Stimulated activated CD4-positive, alpha-beta T cell treated with anti-CD3 and anti-CD28 coated beads, Interleukin-4, amount 100 ng/mL, for 48 hours (primary cell): ENCODE measurements around the gene URB2.
"Not testable (repeated sequence)": the region's sequence is repeated elsewhere in the genome, so short reads cannot be mapped to it uniquely, and the experiment has no call there.

Experiments used
- DNase-seq, 2 donors: peaks; one replicate each; pipeline ENCODE4 v3.0.0-alpha.2; 2020; ENCODE audit warnings: low read depth in 2 of 2

Gene URB2

DNA sequence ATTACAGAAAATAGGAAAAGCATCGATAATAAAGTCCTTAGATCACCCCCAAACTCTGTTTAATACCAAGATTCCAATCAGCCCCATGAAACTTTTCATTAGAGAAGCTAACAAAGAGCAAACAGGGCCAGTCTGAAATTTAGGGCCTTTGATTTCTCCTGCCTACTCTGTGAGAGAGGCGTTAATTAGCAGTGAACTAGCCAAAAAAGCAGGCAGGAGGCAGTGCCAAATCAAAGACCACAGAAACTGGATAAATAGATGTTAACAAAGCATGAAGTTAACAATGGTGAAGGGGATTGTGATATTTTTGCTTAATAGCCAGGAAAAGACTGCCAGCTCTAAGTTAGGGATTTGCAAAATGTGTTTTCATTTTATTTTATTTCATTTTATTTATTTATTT, 11.3 kb upstream of the URB2 start:
- no peak for DNase-seq

DNA sequence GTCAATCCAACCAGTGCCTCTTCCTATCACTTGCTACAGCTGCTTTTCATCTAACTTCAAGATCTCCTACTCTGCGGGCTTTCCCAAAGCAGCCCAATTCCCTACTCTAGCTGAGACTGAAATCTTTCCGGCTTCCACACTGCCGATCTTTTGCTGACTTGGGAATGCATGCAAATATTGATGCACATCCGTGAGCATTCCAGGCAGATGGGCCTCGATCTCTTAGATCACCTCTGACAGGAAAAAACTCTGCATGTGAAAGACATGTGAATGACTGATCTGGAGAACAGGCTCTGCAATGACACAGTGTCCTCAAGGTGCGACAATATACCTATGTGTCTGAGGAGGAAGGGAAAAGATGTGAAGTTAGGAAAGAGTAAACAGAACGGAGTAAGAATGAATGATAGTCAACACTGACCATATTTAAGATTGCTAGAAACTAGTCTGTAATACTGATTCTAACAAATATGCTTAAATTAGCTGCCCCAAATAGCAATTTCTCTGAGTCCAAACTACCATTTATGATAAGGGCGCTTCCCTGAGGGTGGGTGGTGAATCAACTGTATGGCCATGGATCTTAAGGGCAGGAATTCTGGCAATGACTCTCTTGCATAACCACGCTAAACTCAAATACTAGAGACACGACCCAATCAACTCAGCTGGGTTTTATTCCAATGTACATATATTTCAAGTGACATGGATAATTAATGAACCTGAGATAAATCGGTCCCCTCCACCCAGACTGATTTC, 8.5 kb upstream of the URB2 start:
- DNase-seq: no peak

DNA sequence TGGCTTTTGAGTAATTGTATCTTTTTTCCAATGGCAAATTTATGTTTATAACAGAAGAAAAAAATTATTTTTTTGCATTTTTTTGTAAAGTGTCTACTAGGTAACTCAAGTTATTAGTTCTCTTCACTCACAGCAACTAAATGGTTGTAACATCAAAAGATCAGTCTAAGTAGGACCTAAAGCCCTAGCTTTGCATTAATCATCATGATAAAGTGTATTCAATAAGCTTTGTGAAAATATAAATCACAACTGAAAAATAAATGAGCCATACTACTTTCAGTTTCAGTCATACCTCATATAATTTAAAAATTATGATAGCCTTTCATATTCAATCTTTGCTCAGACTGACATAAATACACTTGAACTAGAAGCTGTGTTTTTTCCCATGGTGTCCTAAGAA, 7.0 kb upstream of the URB2 start:
- DNase-seq: no peak

DNA sequence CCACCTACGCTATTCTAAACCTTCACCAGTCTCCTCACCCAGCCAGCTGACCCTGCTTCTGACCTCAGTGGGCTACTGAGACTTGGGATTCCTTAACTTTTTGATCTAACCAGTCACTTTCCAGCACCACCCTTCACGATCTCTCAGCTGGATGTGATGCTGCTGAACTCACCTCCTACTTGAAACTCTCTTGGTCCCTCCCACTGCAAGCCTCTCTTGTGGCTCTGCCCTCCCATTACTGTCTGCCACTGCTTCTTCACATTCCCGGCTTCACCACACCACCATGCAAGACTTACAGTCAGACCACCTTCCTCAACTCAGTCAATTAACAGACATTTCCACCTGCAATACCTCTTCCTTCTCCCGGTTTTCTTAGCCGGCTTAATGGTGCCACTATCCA, 6.4 kb upstream of the URB2 start:
- no peak for DNase-seq

DNA sequence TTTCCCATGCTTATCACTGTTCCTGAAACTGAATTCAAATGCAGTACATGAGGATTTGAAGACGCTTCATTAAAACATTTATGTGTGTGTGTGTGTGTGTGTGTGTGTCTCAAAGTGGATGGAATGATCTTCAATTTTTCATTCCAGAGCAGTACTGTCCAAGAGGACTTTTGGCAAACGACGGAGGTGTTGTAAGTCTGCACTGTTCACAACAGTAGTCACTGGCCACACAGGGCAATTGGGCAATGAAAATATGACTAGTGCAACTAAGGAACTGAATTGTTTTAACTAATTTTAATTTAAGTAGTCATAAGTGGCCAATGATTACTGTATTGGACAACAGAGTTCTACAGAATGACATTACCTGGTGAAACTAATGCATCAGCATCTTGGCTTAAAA, 5.2 kb upstream of the URB2 start:
- no peak for DNase-seq

DNA sequence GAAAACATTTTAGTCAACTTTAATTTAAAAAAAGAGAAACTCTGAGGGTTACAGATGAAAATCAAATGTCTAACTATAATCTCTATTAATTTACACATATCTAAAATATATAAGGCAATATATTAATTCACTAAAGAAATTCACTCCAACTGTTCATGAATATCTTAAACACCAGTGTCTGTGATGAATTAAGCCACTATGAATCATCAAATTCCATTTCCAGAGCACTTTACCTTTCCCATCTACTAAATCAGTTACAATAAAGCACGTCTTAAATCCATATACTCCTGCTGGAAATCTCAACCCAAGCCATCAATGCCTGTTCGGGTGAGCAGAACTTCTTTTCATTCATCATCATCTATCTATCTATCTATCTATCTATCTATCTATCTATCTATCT, 4.4 kb upstream of the URB2 start:
- DNase-seq: no peak

DNA sequence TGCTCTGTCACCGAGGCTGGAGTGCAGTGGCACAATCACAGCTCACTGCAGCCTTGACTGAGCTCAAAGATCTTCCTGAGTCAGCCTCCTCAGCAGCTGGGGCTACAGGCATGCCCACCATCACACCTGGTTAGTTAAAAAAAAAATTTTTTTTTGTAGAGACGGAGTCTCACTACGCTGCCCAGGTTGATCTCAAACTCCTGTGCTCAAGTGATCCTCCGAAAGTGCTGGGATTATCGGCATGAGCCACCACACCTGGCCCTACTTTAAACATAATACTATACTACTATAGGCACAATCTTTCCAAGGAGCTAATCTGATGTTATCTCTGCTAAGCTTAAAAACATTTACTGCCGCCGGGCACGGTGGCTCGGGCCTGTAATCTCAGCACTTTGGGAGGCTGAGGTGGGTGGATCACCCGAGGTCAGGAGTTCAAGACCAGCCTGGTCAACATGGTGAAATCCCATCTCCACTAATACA, 3.4 kb upstream of the URB2 start:
- not testable (repeated sequence) for DNase-seq

DNA sequence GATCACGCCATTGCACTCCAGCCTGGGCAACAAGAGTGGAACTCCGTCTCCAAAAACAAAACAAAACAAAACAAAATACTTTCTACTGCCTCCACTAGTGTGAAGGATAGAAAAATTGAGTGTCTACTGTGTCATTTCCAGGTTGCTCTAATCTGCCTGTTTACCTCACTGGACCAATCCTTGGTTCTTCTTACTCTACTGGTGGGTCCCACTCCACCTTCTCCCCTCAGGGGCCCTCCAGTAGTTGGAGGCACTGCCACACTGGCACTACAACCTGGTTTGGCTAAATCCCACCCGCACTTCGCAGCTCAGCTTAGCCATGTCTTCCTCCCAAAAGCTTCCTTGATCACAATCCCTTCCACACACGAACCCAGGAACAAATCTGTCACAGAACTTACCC, 2.8 kb upstream of the URB2 start:
- DNase-seq: no peak

DNA sequence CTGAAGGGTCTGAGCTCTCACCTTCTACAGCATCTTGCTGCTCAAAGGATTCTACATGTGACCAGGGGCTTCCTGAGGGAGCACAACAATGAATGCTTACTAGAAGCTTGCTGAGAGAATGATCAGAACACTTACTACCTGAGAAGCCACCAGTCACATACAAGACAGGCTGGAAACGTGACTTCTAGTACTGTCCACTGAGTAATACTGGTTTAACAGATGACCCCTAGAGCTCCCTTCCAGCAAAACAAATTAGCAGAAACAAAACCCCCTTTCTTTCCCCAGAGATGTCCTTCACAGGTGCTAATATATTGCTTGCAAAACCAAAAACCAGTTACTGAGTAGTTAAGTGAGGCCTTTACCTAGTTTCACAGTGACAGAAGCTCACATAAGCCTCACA, 2.2 kb upstream of the URB2 start:
- no peak for DNase-seq

DNA sequence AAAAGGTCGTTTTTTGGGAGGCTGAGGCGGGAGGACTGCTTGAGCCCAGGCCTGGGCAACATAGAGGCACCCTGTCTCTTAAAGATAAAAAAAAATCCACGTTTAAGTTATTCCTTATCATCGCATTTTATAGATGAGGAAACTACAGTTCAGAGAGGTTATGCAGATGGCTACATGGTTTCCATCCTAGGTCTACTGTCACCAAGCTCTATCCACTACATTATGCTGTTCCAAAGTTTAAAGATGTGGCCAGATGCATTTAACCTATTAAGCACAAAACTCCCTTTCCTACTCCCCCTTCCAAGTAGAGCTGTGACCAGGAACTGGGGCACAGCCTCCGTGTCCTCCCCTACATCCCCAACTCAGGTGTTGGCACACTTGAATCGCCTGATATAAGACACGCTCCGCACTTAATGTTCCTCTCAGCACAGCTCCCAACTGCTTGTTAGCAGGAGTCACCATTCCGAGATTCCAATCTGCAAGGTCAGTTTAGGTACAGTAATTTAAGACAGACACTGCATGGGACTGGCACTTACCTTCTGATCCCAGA, 1.5 kb upstream of the URB2 start:
- no peak for DNase-seq

DNA sequence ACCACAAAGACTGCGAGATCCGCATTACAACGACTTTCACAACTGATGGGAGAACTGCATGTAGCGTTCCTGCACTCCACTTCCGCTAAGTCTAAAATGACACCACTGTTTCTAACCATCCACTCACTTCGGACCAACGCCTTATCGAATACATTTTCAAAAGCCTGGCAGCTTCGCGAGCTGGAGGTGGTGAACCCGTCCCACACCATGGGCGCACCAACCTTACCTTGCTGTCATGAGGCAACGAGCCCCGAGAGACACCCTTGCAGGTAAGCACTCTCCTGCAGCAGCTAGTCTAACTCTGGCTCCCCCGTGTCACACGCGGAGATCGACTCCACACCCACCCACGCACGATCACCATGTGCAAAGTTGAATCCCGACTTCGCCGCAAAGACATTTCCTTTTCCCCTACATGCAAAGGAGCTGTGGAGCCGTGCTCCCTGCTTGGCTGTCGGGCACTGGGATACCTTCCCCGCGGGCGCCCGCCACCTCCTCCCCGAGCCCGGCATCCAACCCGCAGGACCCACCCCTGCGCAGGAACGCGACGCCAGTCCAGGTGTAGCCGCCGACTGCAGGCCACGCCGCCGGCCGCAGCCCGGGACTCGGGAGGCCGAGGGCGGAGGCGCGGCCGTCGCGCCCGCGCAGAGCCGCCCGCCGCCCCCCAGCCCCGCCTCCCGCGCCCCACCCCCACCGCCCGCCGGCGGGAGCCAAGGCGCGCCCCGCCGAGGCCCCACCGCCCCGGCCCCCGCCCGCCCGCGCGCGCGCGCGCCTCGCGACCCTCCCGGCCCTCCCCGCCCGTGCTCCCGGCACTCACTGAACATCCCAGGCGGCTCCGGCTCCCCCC, 754 bp upstream of the URB2 start:
- peak; percentile 32 to 43 for DNase-seq

DNA sequence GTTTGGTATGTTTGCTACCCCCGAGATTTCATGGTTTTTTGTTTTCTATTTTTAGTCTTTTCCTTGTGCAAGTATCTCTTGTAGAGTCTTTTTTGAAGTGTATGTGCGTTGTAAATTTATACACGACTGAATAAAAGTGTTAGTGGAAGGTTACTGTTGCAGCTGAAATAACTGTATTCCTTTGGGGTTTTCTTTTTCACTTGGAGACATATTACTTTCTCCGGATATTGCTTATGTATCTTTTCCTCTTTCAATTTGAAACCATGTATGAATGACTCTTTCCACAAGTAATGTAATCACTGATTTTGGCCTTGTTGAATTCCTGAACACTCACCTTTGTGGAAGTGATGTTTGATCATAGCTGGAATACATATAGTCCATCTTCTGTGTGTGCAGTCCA, 956 bp downstream of the URB2 start:
- DNase-seq: no peak

DNA sequence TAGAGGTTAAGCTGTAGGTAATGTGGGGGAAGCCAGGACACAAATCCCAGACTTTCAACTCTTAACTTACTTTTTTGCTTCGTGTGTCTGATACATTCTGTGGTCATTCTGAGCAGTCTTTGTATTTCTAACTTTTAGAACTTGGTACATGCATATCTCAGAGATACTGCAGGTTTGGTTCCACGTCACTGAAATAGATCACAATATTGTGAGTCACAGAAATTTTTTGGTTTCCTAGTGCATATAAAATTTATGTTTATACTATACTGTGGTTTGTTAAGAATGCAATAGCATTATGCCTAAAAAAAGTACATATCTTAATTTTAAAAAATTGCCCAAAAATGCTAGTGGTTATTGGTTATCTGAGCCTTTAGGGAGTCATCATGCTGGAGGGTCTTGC, 3.2 kb downstream of the URB2 start:
- DNase-seq: no peak

DNA sequence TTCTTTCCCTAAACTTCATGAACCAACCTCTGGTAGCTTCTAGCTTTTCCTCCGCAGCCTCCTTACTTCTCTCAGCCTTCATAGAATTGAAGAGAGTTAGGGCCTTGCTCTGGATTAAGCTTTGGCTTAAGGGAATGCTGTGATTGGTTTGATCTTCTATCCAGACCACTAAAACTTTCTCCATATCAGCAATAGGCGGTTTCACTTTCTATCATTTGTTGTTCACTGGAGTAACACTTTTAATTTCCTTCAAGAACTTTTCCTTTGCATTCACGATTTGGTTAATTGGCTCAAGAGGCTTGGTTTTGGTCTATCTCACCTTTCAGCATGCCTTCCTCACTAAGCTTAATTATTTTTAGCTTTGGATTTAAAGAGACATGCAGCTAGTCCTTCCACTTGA, 5.1 kb downstream of the URB2 start:
- DNase-seq: no peak

DNA sequence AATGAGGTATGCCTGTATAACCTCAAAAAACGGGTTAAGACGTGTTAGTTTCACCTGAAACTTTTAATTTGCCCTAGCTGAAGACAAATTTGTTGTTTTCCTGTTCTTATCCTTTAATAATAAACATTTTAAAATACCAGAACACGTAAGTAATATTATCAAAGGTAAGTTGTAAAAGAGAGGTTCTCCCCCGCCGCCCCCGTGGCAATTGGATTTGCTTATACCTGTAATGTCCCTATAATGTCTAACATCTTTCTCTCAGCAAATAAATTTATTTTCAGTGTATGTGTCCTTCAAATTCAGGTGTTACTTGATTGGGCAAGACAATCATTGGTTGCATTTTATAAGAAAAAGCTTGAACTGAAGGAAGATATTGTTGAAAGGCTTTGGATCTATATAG, 5.9 kb downstream of the URB2 start:
- DNase-seq: no peak

DNA sequence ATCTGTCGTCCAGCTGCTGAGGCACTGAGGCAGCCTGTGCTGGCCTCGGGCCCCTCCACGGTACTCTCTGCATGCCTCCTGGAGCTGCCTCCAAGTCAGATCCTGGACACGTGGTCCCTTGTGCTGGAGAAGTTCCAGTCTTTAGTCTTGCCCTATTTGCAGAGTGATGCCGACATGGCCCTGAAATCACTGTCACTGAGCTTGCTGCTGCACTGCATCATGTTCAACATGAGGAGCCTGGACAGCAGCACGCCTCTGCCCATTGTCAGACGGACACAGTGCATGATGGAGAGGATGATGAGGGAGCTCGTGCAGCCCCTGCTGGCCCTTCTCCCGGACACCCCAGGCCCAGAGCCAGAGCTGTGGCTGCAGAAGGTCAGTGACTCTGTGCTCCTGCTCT, 10.0 kb downstream of the URB2 start:
- DNase-seq: no peak

DNA sequence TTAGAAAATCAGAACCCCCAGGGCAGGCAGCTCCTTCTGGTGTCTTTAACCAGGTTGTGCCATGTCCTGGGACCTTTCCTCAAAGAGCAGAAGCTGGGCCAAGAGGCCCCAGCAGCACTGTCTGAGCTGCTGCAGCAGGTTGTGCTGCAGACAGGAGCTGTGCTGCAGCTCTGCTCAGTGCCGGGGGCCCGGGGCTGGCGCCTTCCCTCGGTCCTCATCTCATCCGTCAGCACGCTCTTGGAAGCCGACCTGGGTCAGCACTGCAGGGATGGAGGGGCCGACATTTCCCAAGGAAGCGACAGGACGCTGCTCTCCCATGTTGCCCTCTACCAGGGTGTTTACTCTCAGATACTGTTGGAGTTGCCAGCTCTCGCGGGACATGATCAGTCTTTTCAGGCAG, 11.7 kb downstream of the URB2 start:
- DNase-seq: no peak

DNA sequence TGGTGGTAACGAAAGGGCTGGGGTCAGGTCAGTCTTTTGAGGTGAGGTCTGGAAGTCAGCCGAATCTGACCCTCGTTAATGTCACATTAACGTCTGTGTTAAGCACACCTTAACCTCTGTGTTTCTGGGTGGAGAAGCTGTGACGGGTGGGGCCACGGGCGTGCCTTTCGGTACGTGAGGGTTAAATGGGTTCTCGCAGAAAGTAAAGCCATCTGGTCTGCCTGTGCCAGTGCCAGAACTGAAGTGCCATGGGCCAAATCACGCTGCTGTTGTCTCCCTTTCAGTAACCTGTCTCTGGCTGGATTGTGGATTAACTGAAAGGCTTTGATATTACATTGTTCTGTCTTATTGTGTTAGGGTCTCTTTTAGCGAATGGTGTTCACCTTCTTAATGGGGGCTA, 14.4 kb downstream of the URB2 start:
- no peak for DNase-seq

DNA sequence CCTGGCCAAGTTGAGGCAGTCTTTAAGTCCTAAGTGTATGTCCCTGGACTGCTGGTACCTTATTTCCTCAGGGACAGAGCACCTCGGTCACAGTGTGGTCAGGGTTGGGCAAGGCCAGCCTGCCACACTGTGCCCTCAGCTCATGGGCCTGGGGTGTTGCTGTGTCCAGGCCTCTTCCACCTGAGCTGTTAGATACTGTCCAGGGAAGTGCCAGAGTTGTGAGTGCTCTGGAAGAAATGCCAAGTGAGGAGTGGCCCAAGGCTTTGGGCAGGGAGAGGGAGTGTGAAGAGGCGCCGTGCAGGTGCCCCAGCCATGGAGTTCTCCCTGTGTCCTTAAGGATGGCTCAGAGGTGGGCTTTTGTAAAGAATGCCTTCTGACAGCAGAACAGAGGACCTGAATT, 15.3 kb downstream of the URB2 start:
- DNase-seq: no peak

DNA sequence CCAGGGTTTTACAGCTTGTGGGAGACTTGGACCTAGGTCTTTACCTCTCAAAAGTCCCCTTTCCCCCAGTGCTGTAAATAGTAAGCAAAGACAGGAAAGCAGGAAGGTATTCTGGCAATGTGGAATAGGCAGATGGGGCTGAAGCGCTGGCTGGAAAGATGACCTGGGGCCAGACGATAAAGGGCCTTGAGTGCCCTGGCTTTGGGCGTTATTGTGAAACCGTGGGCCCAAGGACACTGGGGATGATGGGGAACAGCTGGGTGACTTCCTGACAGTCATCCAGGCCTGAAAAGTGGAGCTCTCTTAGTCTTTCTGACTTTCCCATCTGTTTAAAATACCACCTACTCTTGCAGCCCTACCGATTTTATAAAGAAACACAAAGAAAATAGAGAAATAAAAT, 16.3 kb downstream of the URB2 start:
- DNase-seq: no peak

DNA sequence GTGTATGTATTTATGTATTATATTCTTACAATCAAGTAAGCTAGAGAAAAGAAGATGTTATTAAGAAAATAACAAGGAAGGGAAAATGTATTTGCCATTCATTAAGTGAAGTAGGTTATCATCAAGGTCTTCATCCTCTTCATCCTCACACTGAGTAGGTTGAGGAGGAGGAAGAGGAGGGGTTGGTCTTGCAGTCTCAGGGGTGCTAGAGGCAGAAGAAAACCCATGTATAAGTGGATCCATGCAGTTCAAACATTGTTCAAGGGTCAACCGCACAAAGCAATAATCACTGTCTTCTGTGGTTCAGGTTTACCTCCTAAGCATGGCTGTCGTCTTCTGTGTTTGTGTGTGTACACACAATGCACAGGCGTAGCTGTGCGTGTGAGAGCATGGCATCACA, 16.9 kb downstream of the URB2 start:
- DNase-seq: no peak

DNA sequence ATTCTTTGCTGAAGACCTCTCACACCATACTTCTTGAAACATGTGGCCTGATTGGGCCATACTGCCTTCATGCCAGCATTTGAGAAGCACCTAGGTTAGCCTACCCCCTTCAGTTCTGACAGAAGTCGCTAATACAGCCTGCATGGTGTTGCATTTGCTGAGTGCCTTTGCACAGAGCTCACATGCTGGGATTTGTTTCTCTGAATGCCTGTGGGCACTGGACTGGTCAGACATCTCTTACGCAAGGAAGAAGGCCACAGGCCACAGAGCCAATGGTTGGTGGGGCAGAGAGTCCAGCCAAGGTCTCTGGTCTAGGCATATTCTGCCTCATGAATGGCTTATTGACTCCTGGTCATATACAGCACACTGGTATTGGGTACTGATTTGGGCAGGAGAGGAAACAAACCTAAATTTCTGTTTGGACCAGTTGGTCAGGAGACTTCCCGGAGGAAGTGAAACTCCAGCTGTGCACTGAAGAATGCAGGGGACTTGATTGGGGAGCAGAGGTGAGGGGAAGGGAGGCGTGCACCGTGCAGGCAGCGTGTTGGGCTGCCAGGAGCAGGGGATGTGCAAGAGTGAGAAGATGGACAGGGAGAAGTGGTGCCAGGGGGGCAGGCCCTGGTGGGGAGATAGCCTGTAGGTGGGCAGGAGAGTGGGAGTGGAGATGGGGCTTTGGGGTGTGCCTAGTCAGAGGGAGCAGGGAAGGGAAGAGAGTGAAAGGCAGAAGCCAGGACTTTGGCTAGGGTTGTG, 18.1 kb downstream of the URB2 start:
- no peak for DNase-seq
